ENCODE results near the gene DTD1.

DTD1 gene

GRCh38 chr20:18587665-18588573 lies at the start of gene DTD1:
Gene DTD1 (plus strand): TSS chr20:18588054. CDS start chr20:18588073, 19 bp downstream.
- Histone ChIP-seq H3K4me3 (peak within 1 kb of the TSS; percentile 66 to 99 (median 92)), H3K27ac (peak within 1 kb of the TSS; percentile 41 to 91 (median 82))

GRCh38 chr20:18541741-18542140 lies 46.1 kb upstream of the DTD1 start:
- Histone ChIP-seq H3K4me3 (no peak overlapping the region), H3K27ac (no peak overlapping the region)

GRCh38 chr20:18543216-18543615 lies 44.6 kb upstream of the DTD1 start:
- Histone ChIP-seq H3K27ac (no peak overlapping the region), H3K4me3 (no peak overlapping the region)

- no peak overlapping the region for H3K4me3 ChIP-seq
- no peak overlapping the region for H3K27ac ChIP-seq
Measured at GRCh38 chr20:18543932-18544331, 43.9 kb upstream of the DTD1 start.

- no peak overlapping the region for H3K4me3 ChIP-seq
- H3K27ac ChIP-seq, result no peak overlapping the region
Measured at GRCh38 chr20:18545566-18545965, 42.3 kb upstream of the DTD1 start.

GRCh38 chr20:18548465-18548864 lies 39.4 kb upstream of the DTD1 start:
- no peak overlapping the region for H3K27ac ChIP-seq
- no peak overlapping the region for H3K4me3 ChIP-seq

GRCh38 chr20:18553746-18554145 lies 34.1 kb upstream of the DTD1 start:
- no peak overlapping the region for H3K27ac ChIP-seq
- H3K4me3 ChIP-seq, result no peak overlapping the region

GRCh38 chr20:18566892-18567738 lies 20.7 kb upstream of the DTD1 start, which contains the start of gene SMIM26:
Gene SMIM26 (plus strand): TSS chr20:18567432. CDS start chr20:18567479, 47 bp downstream.
- peak within 1 kb of the TSS; percentile 16 to 96 (median 86) for H3K27ac ChIP-seq
- H3K4me3 ChIP-seq, result peak within 1 kb of the TSS; percentile 45 to 74 (median 55)

- H3K4me3 ChIP-seq, result peak overlapping the region; percentile 45 to 74 (median 55)
Measured at GRCh38 chr20:18567739-18568091, 20.1 kb upstream of the DTD1 start.

GRCh38 chr20:18571009-18571408 lies 16.8 kb upstream of the DTD1 start:
- peak overlapping the region in 1 of 21 experiments; percentile 31 for H3K27ac ChIP-seq
- no peak overlapping the region for H3K4me3 ChIP-seq

More at GRCh38 chr20:18567739-18568091, 20.1 kb upstream of the DTD1 start:
- H3K27ac ChIP-seq, result peak overlapping the region; percentile 16 to 96 (median 86)

- peak overlapping the region in 1 of 21 experiments; percentile 31 for H3K27ac ChIP-seq
Measured at GRCh38 chr20:18571578-18571977, 16.3 kb upstream of the DTD1 start.

GRCh38 chr20:18577942-18578341 lies 9.9 kb upstream of the DTD1 start:
- H3K27ac ChIP-seq, result no peak overlapping the region
- no peak overlapping the region for H3K4me3 ChIP-seq

More at GRCh38 chr20:18571578-18571977, 16.3 kb upstream of the DTD1 start:
- H3K4me3 ChIP-seq, result no peak overlapping the region

GRCh38 chr20:18578581-18578980 lies 9.3 kb upstream of the DTD1 start:
- Histone ChIP-seq H3K27ac (no peak overlapping the region), H3K4me3 (no peak overlapping the region)

- no peak overlapping the region for H3K27ac ChIP-seq
- no peak overlapping the region for H3K4me3 ChIP-seq
Measured at GRCh38 chr20:18580012-18580411, 7.8 kb upstream of the DTD1 start.

GRCh38 chr20:18585134-18585533 lies 2.7 kb upstream of the DTD1 start:
- Histone ChIP-seq H3K4me3 (no peak overlapping the region), H3K27ac (no peak overlapping the region)

- peak overlapping the region in 18 of 21 experiments; percentile 23 to 91 (median 84) for H3K27ac ChIP-seq
- peak overlapping the region; percentile 66 to 99 (median 92) for H3K4me3 ChIP-seq
Measured at GRCh38 chr20:18588574-18588933, 700 bp downstream of the DTD1 start.

GRCh38 chr20:18589941-18590674 lies 2.3 kb downstream of the DTD1 start:
- H3K27ac ChIP-seq, result no peak overlapping the region
- no peak overlapping the region for H3K4me3 ChIP-seq

- Histone ChIP-seq H3K4me3 (no peak overlapping the region), H3K27ac (no peak overlapping the region)
Measured at GRCh38 chr20:18596270-18596669, 8.4 kb downstream of the DTD1 start.

GRCh38 chr20:18609741-18610140 lies 21.9 kb downstream of the DTD1 start:
- H3K4me3 ChIP-seq, result no peak overlapping the region

GRCh38 chr20:18611492-18611891 lies 23.6 kb downstream of the DTD1 start:
- no peak overlapping the region for H3K27ac ChIP-seq
- H3K4me3 ChIP-seq, result no peak overlapping the region

More at GRCh38 chr20:18609741-18610140, 21.9 kb downstream of the DTD1 start:
- no peak overlapping the region for H3K27ac ChIP-seq
